GM12873 (cell line): ENCODE results near the gene TMEM178B.

Experiments
- CTCF ChIP-seq: IDR thresholded peaks from 2 replicates; pipeline ENCODE4 v1.5.1; 2012; ENCODE audit warnings: low read depth, mild to moderate bottlenecking, moderate library complexity, low read length, control low read depth; ENCODE audit not compliant: insufficient read depth; ENCODE audit errors: missing control alignments

The TMEM178B gene

GRCh38 chr7:141239661-141240060, 165.8 kb downstream of the TMEM178B start:
- no peak for TF ChIP-seq CTCF

- no peak for TF ChIP-seq CTCF
Measured at GRCh38 chr7:141242568-141242967, 168.7 kb downstream of the TMEM178B start.

DNA sequence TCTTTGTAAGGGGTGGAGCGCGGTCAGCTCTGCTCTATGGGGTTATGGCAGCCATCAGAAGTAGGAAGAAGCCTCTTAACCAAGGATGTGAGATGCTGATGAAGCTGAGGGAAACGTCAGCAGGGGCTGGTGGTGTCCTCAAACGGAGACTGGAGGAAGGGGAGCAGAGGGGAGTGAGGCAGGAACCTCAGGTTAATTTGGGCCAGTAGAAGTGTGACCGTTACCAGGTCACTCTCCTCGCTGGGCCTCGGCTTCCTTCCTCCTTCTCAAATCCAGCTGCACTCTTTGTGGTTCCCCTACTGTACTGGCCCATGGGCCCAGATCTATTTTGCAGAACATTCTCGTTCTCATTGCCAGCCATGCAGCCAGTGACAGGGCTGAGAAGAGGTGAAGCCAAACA, 169.5 kb downstream of the TMEM178B start:
- no peak for TF ChIP-seq CTCF

- no peak for TF ChIP-seq CTCF
Measured at GRCh38 chr7:141244435-141244834, 170.6 kb downstream of the TMEM178B start.

DNA sequence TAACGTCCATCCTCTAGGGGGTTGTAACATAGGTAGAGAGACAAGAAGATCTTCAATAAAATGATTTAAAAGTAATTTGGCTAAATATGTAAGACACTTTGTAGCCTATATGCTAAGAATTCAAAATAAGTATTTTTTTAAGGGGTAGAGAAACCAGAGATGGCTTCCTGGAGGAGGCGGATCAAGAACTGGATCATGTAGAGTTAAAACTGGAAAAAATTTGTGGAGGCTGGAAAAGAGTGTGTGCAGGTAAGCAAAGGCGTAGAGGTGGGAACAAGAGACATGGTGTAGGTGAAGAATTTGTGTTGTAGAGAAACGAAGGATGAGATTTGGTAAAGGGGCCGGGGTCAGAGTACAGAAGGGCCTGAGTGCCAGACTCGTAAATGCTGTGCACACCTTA, 172.6 kb downstream of the TMEM178B start:
- TF ChIP-seq CTCF: no peak

GRCh38 chr7:141251180-141251579, 177.3 kb downstream of the TMEM178B start:
- TF ChIP-seq CTCF: no peak

DNA sequence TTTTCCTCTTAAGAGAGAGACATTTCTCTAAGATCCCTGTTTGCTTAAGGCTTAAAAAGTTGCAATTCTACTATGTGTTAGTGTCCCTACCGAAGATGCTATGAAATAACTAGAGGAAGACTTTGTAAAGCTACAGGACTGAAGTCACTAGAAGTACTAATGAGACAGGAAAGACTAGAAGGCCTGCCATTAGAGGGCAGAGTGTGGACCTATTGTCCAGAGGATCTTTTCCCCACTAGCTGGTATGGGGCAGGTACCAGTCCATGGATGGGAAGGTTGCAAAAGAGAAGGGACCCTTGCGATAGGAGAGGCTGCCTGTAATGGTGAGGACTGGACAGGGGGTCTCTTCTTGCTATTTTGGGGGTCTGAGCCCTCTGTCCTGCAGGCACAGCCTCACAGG, 178.1 kb downstream of the TMEM178B start:
- no peak for TF ChIP-seq CTCF

- no peak for TF ChIP-seq CTCF
Measured at GRCh38 chr7:141257597-141257996, 183.7 kb downstream of the TMEM178B start.
